Mammary epithelial cell (primary cell): ENCODE results near the gene RNF225.

Source experiments
- EZH2 ChIP-seq: IDR thresholded peaks from 2 replicates; pipeline ENCODE4 v1.6.1; 2012; ENCODE audit warnings: low read length, inconsistent platforms, borderline replicate concordance
- TF ChIP-seq, protein P1 (sequence below), 2 donors: IDR thresholded peaks in 1 of 2; conservative IDR thresholded peaks in 1 of 2; 2 replicates each; pipeline ENCODE4 v1.5.1; 2011 to 2012; ENCODE audit warnings: inconsistent platforms in 2 of 2, low read length in 2 of 2, mild to moderate bottlenecking in 2 of 2, control low read depth in 1 of 2, low read depth in 1 of 2; ENCODE audit not compliant: insufficient read depth in 1 of 2; ENCODE audit errors: extremely low read depth in 1 of 2

DNA sequence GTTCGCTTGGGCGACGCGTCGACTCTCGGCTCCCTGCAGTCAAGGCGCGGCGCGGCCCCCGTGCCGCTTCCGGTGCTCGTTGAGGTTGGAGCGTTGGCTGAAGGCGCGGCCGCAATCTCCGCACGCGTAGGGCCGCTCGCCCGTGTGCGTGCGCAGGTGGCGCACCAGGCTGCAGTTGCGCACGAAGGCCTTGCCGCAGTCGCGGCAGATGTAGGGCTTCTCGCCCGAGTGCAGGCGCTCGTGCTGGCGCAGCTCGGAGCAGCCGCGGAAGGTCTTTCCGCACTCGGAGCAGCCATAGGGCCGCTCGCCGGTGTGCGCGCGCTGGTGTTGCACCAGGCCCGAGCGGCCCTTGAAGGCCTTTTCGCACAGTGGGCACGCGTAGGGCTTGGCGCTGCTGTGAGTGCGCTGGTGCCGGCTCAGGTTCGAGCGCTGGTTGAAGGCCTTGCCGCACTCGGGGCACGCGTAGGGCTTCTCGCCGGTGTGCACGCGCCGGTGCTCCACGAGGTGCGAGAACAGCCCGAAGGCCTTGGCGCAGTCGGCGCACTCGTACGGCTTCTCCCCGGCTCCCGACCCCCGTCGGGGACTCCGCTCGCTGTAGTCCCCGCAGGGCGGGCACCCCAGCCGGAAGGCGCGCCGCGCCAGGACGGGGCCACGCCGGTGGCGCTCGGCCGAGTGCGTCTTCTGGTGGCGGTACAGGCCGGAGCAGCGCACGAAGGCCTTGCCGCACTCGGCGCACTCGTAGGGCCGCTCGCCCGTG, 27.6 kb upstream of the RNF225 start:
- TF ChIP-seq, protein P1, sequence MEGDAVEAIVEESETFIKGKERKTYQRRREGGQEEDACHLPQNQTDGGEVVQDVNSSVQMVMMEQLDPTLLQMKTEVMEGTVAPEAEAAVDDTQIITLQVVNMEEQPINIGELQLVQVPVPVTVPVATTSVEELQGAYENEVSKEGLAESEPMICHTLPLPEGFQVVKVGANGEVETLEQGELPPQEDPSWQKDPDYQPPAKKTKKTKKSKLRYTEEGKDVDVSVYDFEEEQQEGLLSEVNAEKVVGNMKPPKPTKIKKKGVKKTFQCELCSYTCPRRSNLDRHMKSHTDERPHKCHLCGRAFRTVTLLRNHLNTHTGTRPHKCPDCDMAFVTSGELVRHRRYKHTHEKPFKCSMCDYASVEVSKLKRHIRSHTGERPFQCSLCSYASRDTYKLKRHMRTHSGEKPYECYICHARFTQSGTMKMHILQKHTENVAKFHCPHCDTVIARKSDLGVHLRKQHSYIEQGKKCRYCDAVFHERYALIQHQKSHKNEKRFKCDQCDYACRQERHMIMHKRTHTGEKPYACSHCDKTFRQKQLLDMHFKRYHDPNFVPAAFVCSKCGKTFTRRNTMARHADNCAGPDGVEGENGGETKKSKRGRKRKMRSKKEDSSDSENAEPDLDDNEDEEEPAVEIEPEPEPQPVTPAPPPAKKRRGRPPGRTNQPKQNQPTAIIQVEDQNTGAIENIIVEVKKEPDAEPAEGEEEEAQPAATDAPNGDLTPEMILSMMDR (conservative IDR thresholded peaks at IDR 0.05 in 1 of 2, IDR thresholded peaks at IDR 0.05 in 1 of 2; ENCODE audit: extremely low read depth in 1 of 2, insufficient read depth in 1 of 2, low read depth in 1 of 2, low read length in 2 of 2), result no peak
- TF ChIP-seq EZH2, result no peak
